A673 (cell line): ENCODE measurements around the gene EIF3A. TPM values are rescaled to one million over a fixed set of nuclear protein-coding genes. Genes with fewer than 3 reads are reported as not detected.

Source experiments
- BruUV-seq: library from RNA; stranded (reverse); fragments of 400-500 nt; replicated peaks from 2 replicates; lab custom pipeline; 2021; lab: Mats Ljungman, UMichigan
- CTCF ChIA-PET: fragments of 300-600 bp; sonication (Branson Sonifier 250); formaldehyde crosslinking; loops from one replicate; lab custom pipeline; 2022; ENCODE audit warnings: antibody characterized with exemption; lab: Charles Lee
- POLR2A ChIA-PET: fragments of 300-600 bp; sonication (Branson Sonifier 250); formaldehyde crosslinking; loops from one replicate; lab custom pipeline; 2022; ENCODE audit warnings: antibody characterized with exemption; ENCODE audit not compliant: low non-redundant PET; lab: Charles Lee
- DNase-seq: peaks from one replicate; pipeline ENCODE4 v3.0.0-alpha.2; 2015; ENCODE audit warnings: low spot score
- H3K27ac ChIP-seq: fragments of 200-600 bp; sonication (generic); 2 replicates; pipeline ENCODE4 v1.5.1; 2016; ENCODE audit warnings: mixed run types, low read depth, mild to moderate bottlenecking, mixed read lengths, antibody characterized with exemption, low read length; ENCODE audit not compliant: poor library complexity, severe bottlenecking
- H3K27me3 ChIP-seq: fragments of 200-600 bp; sonication (generic); replicated peaks from 2 replicates; pipeline ENCODE4 v1.6.1; 2017; ENCODE audit warnings: mixed run types, low read depth, mild to moderate bottlenecking, mixed read lengths, antibody characterized with exemption, low read length; ENCODE audit not compliant: insufficient read depth, poor library complexity
- H3K36me3 ChIP-seq: fragments of 200-600 bp; sonication (generic); 2 replicates; pipeline ENCODE4 v1.6.1; 2016; ENCODE audit warnings: mixed run types, mild to moderate bottlenecking, mixed read lengths, antibody characterized with exemption, low read length; ENCODE audit not compliant: insufficient read depth, poor library complexity, severe bottlenecking
- H3K4me1 ChIP-seq: fragments of 200-600 bp; sonication (generic); 2 replicates; pipeline ENCODE4 v1.6.1; 2017; ENCODE audit warnings: mixed run types, mild to moderate bottlenecking, mixed read lengths, antibody characterized with exemption, low read length; ENCODE audit not compliant: insufficient read depth, poor library complexity, severe bottlenecking
- H3K4me3 ChIP-seq: fragments of 200-600 bp; sonication (generic); 2 replicates; pipeline ENCODE4 v1.5.1; 2016; ENCODE audit warnings: low read depth, mixed run types, mild to moderate bottlenecking, mixed read lengths, low read length; ENCODE audit not compliant: poor library complexity, severe bottlenecking
- H3K9me3 ChIP-seq: fragments of 200-600 bp; sonication (generic); 2 replicates; pipeline ENCODE4 v1.6.1; 2016; ENCODE audit warnings: mixed run types, low read depth, mild to moderate bottlenecking, mixed read lengths, antibody characterized with exemption, low read length; ENCODE audit not compliant: poor library complexity, severe bottlenecking
- CTCF ChIP-seq: fragments of 300-800, 200-600 bp; sonication (generic); conservative IDR thresholded peaks from 2 replicates; pipeline ENCODE4 v1.5.1; 2017; ENCODE audit warnings: low read depth, mild to moderate bottlenecking, antibody characterized with exemption, low read length, moderate library complexity, mixed read lengths
- EZH2 ChIP-seq: fragments of 200-600 bp; sonication (generic); IDR thresholded peaks from 2 replicates; pipeline ENCODE4 v1.6.1; 2017; ENCODE audit warnings: borderline replicate concordance, low read depth, mild to moderate bottlenecking, mixed read lengths, antibody characterized with exemption, low read length; ENCODE audit not compliant: poor library complexity, severe bottlenecking
- intact Hi-C: fragments of 100-400 bp; cut with micrococcal nuclease; formaldehyde crosslinking; loops from one replicate; pipeline ENCODE4 v1.10.0; 2022; ENCODE audit not compliant: unreplicated experiment
- total RNA-seq: library from RNA; stranded (reverse); gene quantifications from 2 replicates; pipeline ENCODE4 v1.2.3, GENCODE V29; 2021

Gene EIF3A
- total RNA-seq, 1 experiment from 2014 or later = 181 TPM

GRCh38 chr10:119024882-119025281 is 55.7 kb downstream of the EIF3A start:
- H3K36me3 ChIP-seq = no peaks in the 10 kb centered on the region
- intact Hi-C loops = loop anchor here (10.0 kb wide), 1 partner anchor 460 kb away; no protein-coding TSS in a partner anchor
- H3K4me3 ChIP-seq = no peak overlapping the region
- no peak overlapping the region for H3K27ac ChIP-seq
- no peaks in the 10 kb centered on the region for H3K27me3 ChIP-seq
- no peak for DNase-seq
- no TSS peak for BruUV-seq
- H3K4me1 ChIP-seq = no peaks in the 10 kb centered on the region
- TF ChIP-seq EZH2 (no peak), CTCF (no peak)
- CTCF ChIA-PET = no interaction called here
- POLR2A ChIA-PET = no interaction called here
- no peaks in the 10 kb centered on the region for H3K9me3 ChIP-seq

- ChIA-PET POLR2A (no interaction called here), CTCF (no interaction called here)
- no peaks in the 10 kb centered on the region for H3K27me3 ChIP-seq
- H3K9me3 ChIP-seq = no peaks in the 10 kb centered on the region
- intact Hi-C loops = loop anchor here (10.0 kb wide), 1 partner anchor 459 kb away; no protein-coding TSS in a partner anchor
- no peak overlapping the region for H3K27ac ChIP-seq
- DNase-seq = no peak
- TF ChIP-seq CTCF (no peak), EZH2 (no peak)
- no peak overlapping the region for H3K4me3 ChIP-seq
- H3K4me1 ChIP-seq = no peaks in the 10 kb centered on the region
- BruUV-seq = no TSS peak
- no peaks in the 10 kb centered on the region for H3K36me3 ChIP-seq
Observed at GRCh38 chr10:119023553-119023868, 57.1 kb downstream of the EIF3A start.

- BruUV-seq = no TSS peak
- ChIA-PET CTCF (no interaction called here), POLR2A (no interaction called here)
- Histone ChIP-seq H3K27me3 (no peaks in the 10 kb centered on the region), H3K36me3 (no peaks in the 10 kb centered on the region), H3K4me3 (no peak overlapping the region), H3K9me3 (no peaks in the 10 kb centered on the region), H3K27ac (no peak overlapping the region), H3K4me1 (no peaks in the 10 kb centered on the region)
- intact Hi-C loops = loop anchor here (10.0 kb wide), 1 partner anchor 458 kb away; no protein-coding TSS in a partner anchor
- no peak for DNase-seq
- TF ChIP-seq CTCF (no peak), EZH2 (no peak)
Observed at GRCh38 chr10:119022846-119023552, 57.6 kb downstream of the EIF3A start.
